GM19099 (cell line): Measurements from ENCODE around the gene MROH8.
A peak's percentile ranks its signal among the peaks of the same experiment; 100 is the strongest.

Experiments
- POLR2A ChIP-seq: IDR thresholded peaks from 3 replicates; pipeline ENCODE4 v1.6.1; 2011; ENCODE audit warnings: low read depth; ENCODE audit not compliant: insufficient read length; ENCODE audit errors: extremely low read depth

Gene MROH8

DNA sequence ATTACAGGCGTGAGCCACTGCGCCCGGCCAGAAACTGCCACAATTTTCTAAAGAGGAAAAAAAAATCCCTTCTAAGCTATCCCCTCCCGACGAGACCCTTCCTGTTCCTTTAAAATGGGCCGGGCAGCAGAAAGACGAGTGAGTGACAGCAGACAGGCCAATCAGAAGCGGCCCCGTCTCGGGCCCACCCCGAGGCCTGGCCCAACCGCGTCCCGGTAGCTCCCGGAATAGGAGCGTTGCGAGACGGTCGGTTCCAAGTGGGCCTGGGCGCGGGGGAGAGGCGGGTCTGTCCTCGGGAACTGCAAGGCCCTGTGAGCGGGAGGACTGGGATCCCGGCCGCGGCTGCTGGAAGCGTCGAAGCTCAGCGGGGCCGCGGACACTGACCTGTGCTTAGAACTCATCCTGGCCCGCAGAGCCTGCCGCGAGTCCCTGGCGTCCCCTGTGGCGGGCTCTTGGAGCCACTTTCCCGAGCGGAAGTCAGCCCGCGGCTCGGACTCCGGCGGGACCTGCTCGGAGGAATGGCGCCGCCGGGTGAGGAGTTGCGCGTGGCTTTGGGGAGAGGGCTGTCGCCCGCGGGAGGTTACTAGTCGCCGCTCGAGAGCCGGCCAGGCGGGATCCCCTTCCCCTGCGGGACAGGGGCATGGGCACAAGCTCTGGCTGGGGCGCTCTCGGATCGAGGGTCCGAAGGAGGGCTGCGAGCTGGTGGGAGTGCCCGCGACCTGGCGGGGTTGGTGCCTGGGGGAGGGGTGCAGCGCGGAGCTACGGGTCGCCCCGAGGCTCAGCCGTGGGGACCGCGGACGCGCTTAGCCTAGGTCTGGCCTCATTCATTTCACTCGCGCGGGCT, at the start of gene MROH8, which contains the start of gene RPN2:
TSS of gene MROH8 (minus strand) at position 710 of the 844 bp plus-strand sequence.
TSS of gene RPN2 (plus strand) at position 492 of the 844 bp plus-strand sequence. CDS start at position 519, 27 bp downstream.
- peak; percentile 82 for TF ChIP-seq POLR2A

GRCh38 chr20:37228656-37229055, 49.3 kb upstream of the MROH8 start:
- TF ChIP-seq POLR2A, result no peak

GRCh38 chr20:37228082-37228481, 48.7 kb upstream of the MROH8 start:
- TF ChIP-seq POLR2A, result no peak

- TF ChIP-seq POLR2A, result no peak
Observed at GRCh38 chr20:37226889-37227288, 47.5 kb upstream of the MROH8 start.

GRCh38 chr20:37225146-37225545, 45.8 kb upstream of the MROH8 start:
- no peak for TF ChIP-seq POLR2A

DNA sequence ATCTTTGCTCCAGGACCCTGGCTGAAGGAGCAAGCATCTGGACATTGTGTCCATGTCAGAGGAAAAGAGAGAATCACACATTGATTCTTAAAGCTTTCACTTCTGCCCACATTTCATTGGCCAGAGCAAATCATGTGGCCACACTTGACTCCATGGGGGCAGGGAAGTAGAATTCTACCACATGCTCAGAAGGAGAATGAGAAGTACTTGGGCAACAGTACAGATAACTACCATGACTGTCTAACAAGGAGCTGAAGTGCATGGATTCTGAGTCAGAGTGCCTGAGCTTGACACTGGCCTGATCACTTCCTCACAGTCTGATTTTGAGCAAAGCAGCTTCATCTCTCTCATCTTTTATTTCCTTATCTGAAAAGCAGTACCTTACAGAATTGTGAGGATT, 43.7 kb upstream of the MROH8 start:
- TF ChIP-seq POLR2A, result no peak

DNA sequence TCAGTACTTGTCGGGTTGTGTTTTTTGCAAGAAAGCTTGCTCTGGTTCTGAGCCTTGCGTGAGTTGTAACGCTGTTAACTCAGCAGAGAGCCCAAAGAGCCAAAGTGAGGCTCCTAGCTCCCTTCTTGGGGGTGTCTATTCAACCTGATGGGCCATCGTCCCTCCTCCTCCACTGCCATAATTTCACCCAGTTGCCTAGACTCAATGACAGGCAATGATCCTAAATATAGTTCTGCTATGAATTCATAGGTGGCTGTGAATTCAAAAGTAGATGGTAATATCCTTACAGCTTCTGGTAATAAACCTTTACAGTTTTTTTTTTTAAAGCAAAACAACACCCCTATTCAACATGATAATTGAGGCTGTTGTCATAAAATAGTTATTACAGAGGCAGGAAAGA, 42.7 kb upstream of the MROH8 start:
- TF ChIP-seq POLR2A, result no peak

DNA sequence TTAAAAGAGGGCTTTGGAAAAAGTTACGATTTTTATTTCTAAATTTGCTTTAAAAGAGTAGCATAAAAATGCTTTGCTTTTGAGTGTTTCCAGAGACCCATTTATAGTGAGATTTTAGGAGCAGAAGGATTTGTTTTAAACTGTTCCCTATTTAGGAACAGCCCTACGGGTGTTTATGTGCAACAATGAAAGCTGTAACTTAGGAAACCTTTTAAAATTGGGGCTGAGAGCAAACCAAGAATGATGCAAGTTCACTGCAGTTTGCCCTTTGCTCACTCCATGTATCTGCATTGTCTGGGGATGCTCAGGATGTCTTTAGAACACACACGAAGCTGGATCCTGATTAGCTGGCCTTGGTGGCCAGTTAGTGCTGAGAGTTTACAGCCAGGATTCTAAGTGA, 41.4 kb upstream of the MROH8 start:
- TF ChIP-seq POLR2A, result no peak

- no peak for TF ChIP-seq POLR2A
Observed at GRCh38 chr20:37219751-37220668, 40.7 kb upstream of the MROH8 start.

GRCh38 chr20:37218976-37219375, 39.6 kb upstream of the MROH8 start:
- no peak for TF ChIP-seq POLR2A

GRCh38 chr20:37218441-37218840, 39.1 kb upstream of the MROH8 start:
- no peak for TF ChIP-seq POLR2A

DNA sequence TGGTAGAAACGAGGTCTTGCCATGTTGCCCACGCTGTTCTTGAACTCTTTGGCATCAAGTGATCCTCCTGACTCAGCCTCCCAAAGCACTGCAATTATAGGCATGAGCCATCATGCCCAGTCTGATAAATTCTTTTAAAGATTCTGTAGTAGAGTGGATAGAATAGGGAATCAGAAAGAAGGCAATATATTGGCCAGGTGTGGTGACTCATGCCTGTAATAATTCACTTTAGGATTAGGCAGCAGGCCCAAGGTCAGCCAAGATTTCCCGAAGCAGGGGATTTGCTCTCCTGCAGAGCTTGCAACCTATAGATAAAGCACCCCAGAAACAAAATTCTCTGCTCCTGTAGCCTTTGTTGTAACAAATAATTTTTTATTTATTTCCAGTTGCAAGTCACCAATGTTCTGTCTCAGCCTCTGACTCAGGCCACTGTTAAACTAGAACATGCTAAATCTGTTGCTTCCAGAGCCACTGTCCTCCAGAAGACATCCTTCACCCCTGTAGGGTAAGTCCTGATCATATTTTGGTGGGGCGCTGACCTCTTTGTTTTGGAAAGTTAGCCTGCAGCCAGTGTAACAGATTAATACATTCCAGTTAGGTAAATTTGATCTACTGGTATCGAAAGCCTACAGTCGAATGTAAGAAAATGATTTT, 30.4 kb upstream of the MROH8 start:
- no peak for TF ChIP-seq POLR2A

- no peak for TF ChIP-seq POLR2A
Observed at GRCh38 chr20:37209193-37209592, 29.8 kb upstream of the MROH8 start.

GRCh38 chr20:37207171-37207570, 27.8 kb upstream of the MROH8 start:
- no peak for TF ChIP-seq POLR2A

DNA sequence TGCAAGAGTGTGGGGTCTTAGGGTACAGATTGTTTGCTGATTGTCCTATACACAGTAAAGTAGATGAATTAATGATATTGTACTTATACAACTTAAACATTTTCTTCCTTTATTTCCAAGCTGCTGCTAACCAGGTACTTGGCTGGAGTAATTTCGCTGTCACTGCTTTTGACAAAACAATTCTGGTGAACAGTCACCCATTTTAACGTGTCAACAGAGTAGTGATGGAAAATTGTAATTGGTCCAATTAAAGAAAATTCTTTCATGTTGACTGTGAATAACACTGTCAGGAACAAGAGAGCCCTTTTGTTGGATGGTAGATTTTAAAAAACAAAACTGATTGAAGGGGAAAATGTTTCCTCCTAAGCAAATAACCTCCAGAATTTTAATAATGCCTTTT, 26.4 kb upstream of the MROH8 start:
- no peak for TF ChIP-seq POLR2A
